Measurements from ENCODE around the gene RALGAPA2.

- no peak for TF ChIP-seq CTCF (IDR thresholded peaks at IDR 0.05; ENCODE audit: insufficient read depth, low read length)
- no peak for TF ChIP-seq REST (IDR thresholded peaks at IDR 0.05; ENCODE audit: insufficient replicate concordance, low read depth)
- no peak for TF ChIP-seq POLR2AphosphoS5 (IDR thresholded peaks at IDR 0.05; ENCODE audit: low read depth)
- TF ChIP-seq GABPA (IDR thresholded peaks at IDR 0.05; ENCODE audit: low read depth) = no peak
- TF ChIP-seq SPI1 (IDR thresholded peaks at IDR 0.05; ENCODE audit: borderline replicate concordance, low read depth) = no peak
These were observed 345.9 kb downstream of the RALGAPA2 start for GRCh38 chr20:20366551-20366875.

Measured in HL-60 (cell line).